NT2/D1 (cell line): ENCODE measurements around the gene STX19.

Experiments used
- SUZ12 ChIP-seq: IDR thresholded peaks from 2 replicates; pipeline ENCODE4 v1.6.1; 2011; ENCODE audit not compliant: insufficient read length, insufficient read depth; ENCODE audit errors: extremely low read depth
- YY1 ChIP-seq: IDR thresholded peaks from 2 replicates; pipeline ENCODE4 v1.6.1; 2011; ENCODE audit not compliant: insufficient read length, insufficient read depth
- ZNF274 ChIP-seq: IDR thresholded peaks from 2 replicates; pipeline ENCODE4 v1.6.1; 2011; ENCODE audit warnings: mild to moderate bottlenecking, low read depth, low read length

- TF ChIP-seq ZNF274: no peak
- no peak for TF ChIP-seq YY1
- no peak for TF ChIP-seq SUZ12
Measured at GRCh38 chr3:93992207-93992606, 36.2 kb downstream of the STX19 start.
